Subcutaneous adipose tissue (tissue), 4 donors: ENCODE results near the gene PRSS56. TPM values are rescaled to one million over a fixed set of nuclear protein-coding genes. Genes with fewer than 3 reads are reported as not detected.

Experiments
- CTCF ChIP-seq: fragments of 450-650 bp; IDR thresholded peaks from one replicate; pipeline ENCODE4 v1.5.1; 2016; ENCODE audit warnings: low read depth, mild to moderate bottlenecking, control low read depth, antibody characterized with exemption, moderate library complexity
- total RNA-seq, 4 donors: library from RNA; depleted of rRNA; stranded (reverse); fragments of >200 nt; gene quantifications; one replicate each; pipeline ENCODE4 v1.1.0, GENCODE V29; 2016

Gene PRSS56
- total RNA-seq, 4 donors from 2014 or later, result not detected

DNA sequence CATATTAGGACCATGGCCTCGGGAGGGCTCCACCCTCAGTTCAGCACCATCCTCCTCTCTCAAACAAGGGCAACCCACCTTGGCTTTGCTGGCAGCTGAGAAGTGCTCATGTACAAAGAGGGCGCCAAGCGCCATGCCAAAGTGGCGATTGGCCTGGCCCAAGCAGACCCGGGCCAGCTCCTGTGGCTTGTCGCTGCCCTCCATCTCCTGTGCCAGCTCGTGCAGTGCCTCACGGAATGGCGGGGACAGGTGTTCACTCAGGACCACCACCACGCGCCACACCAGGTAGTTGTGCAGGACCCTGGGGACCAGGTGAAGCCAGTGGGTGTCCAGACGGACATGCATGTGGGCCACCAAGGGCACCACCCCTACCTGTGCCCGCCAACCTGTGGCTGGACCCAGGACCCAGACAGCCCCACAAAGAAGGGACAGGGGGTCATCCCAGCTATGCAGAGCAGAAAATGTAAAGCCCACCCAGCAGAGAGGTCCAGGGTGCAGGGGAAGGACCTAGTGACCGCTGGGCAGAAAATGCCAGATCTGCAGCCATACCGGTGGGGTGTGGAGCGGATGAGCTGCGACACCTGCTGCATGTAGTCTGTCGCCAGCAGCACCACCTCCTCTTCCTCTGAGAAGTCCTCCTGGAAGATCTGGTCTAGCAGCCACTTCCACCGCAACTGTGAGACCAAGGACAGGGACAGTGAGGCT is 36.1 kb upstream of the PRSS56 start:
- TF ChIP-seq CTCF, result no peak

DNA sequence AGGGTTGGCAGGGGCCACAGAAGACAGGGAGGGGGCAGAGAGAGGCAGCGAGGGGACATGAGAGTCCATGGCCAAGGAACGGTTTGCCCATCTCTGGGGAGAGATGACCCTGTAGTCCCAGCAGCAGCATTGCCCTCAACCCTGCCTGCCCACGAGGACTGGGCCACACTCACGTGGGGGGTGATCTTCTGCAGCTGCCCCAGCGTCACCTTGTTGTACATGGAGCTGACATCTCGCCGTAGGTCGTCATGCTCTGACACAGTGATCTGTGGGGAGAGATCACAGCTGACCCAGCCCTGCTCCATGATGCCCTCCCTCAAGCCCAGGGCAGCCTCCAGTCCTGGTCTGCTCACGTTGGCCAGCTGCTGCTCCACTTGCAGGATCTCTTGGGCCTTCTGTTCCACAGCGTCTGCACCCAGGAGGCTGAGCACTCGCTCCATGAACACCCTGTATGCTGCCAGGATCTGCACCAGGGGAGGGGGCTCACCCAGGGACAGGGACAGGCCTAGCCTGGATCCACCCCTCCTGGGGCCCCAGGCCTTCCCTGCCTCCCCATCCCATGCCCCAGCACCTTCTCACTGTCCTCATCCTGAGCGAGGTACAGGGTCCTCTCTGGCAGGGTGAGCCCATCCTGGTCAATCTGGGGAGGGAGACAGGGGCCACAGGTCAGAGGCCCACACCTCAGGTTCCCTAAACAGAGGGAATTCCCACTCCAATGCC is 35.4 kb upstream of the PRSS56 start:
- no peak for TF ChIP-seq CTCF

- no peak for TF ChIP-seq CTCF
Measured at GRCh38 chr2:232485348-232485756, 34.8 kb upstream of the PRSS56 start.

DNA sequence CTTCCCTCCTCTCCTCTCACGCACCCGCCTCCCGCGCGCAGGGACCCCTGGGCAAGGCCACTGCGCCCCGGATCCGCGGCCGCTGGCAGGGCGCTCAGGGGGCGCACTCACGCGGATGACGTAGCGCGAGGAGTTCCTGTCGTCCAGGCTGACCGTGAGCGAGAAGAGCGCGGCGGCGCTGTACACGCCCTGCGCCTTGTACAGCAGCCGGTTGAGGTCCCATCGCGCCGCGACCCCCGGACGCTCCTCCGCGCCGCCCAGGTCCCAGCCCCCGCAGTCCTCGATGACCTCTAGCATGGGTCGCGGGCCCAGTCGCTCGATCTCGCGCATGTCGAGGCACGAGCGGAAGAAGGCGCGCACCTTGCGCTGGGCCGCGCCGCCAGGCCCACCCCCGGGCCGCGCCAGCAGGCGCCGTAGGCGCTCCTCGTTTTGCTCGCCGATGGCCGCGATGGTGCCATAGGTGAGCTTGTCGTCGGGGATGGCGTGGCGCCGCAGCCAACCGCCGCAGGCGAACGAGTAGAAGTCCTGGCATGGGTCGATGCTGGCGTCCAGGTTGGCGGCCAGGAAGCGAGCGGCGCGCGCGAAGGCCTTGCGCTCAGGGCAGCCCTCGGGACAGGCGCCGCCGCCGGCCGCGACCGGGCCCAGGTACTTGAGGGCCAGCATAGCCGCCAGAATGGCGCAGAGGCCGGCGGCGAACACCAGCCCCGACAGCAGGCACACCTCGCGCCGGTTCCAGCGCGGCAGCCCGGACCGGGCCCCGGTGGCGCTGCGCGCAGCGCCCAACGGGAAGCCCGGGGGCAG is 34.2 kb upstream of the PRSS56 start:
- no peak for TF ChIP-seq CTCF

DNA sequence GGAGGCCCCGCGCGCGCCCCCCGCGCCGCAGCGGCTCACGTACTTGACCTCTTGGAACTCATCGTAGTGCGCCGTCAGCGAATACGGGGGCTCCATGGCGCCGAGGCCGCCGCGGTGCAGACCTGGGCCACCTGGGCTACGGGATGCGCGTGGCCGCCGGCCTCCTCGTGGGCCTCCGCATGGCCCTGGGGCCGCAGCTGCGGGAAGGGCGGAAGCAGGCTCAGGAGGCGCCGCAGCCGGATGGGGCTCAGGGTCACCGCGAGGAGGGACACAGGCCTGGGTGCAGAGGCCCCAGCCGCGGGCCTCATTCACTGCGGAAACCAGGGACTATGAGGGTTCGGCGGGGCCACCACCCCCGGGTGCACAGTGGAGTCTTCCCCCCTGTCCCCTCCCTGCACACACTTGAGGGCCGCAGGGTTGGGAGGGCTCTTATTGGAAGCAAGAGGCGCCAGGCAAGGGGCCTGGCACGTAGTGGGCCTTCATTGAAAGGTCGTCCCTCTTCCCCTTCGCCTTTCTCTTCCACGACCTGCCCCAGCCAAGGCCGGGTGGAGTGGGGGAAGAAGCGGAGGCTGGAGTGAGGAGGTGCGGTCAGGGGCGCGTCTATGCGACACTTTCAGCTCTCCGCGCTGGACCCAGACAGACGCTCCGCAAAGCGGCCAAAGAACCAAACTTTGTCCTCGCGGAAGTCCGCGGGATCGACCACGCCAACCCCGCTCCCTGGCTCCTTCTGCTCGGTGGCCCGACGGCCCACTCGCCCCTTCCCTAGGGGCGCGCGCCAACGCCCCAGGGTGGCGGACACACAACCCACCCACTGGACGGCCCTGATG is 33.4 kb upstream of the PRSS56 start:
- no peak for TF ChIP-seq CTCF

- TF ChIP-seq CTCF, result no peak
Measured at GRCh38 chr2:232487385-232488096, 32.6 kb upstream of the PRSS56 start, which contains the start of gene ECEL1. Gene ECEL1 (minus strand): TSS chr2:232487834. CDS start chr2:232486653, 1,181 bp downstream.
